Fibroblast of mammary gland (primary cell): ENCODE data around the gene TOP3A.

Experiments
- DNase-seq: peaks from one replicate; pipeline ENCODE4 v3.0.0-alpha.2; 2010; ENCODE audit warnings: low read depth
- H3K4me3 ChIP-seq: 2 replicates; pipeline ENCODE4 v1.5.1; 2011; ENCODE audit warnings: low read depth, mild to moderate bottlenecking, low read length, moderate library complexity; ENCODE audit not compliant: control insufficient read depth
- TF ChIP-seq, protein P1 (sequence below): conservative IDR thresholded peaks from 2 replicates; pipeline ENCODE4 v1.5.1; 2011; ENCODE audit warnings: low read depth, low read length, inconsistent platforms; ENCODE audit not compliant: control insufficient read depth, insufficient read depth

Gene TOP3A

GRCh38 chr17:18324140-18325050 lies 9.6 kb upstream of the TOP3A start:
- DNase-seq, result peak; percentile 11
- no peak overlapping the region for H3K4me3 ChIP-seq
- TF ChIP-seq, protein P1, sequence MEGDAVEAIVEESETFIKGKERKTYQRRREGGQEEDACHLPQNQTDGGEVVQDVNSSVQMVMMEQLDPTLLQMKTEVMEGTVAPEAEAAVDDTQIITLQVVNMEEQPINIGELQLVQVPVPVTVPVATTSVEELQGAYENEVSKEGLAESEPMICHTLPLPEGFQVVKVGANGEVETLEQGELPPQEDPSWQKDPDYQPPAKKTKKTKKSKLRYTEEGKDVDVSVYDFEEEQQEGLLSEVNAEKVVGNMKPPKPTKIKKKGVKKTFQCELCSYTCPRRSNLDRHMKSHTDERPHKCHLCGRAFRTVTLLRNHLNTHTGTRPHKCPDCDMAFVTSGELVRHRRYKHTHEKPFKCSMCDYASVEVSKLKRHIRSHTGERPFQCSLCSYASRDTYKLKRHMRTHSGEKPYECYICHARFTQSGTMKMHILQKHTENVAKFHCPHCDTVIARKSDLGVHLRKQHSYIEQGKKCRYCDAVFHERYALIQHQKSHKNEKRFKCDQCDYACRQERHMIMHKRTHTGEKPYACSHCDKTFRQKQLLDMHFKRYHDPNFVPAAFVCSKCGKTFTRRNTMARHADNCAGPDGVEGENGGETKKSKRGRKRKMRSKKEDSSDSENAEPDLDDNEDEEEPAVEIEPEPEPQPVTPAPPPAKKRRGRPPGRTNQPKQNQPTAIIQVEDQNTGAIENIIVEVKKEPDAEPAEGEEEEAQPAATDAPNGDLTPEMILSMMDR, result no peak

DNA sequence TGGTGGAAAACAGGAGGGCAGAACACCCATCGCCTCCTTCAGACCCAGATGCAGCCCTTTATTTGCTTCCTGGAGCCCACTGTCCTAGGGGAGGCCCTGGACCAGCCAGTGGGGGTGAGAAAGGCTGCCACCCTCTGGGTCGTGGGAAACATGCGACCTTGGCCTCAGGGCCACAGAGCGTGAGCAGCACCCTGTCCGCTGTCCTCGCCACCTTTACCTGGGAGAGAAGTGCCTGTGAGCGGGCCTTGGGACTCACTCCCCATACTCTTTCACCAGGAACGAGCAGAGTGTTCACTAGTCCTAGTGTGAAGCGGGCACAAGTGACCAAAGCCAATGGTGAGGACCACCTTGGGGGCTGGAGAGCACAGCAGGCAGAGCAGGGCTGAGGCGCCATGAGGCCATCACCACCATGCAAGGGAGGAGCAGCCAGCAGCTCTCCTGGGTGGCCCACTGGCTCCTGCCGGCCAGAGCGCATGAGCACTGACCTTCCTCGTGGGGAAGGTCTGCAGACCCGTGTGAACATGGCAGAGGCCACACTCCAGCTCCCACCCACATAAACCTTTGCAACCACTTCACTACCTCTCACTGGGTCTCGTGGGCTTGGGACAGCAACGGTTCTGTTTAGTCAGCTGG lies 8.8 kb upstream of the TOP3A start:
- H3K4me3 ChIP-seq, result no peak overlapping the region
- TF ChIP-seq, protein P1, result no peak
- no peak for DNase-seq

DNA sequence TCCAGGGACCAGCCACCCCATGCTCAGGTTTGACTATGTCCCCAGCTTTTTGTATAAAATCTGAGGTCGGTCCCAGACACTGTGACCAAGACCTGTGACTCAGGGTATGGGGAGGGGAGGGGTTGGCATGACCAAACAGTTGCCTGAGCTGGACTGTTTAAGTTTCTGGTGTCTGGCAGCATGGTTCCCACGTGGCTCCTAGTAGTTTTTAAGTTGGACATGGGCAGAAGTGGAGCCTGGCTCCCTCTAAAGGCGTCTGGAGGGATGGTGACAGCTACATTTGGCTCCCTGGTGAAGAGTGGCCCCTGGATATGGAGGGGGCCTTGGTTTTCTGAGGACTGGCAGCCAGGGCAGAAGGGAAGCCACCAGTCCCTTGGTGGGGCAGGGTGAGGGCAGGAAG lies 8.2 kb upstream of the TOP3A start:
- TF ChIP-seq, protein P1, result peak; percentile 13
- peak; percentile 53 for DNase-seq
- H3K4me3 ChIP-seq, result no peak overlapping the region

GRCh38 chr17:18322522-18322921 lies 7.7 kb upstream of the TOP3A start:
- no peak overlapping the region for H3K4me3 ChIP-seq
- no peak for DNase-seq
- TF ChIP-seq, protein P1, result no peak

- peak; percentile 38 for DNase-seq
- no peak overlapping the region for H3K4me3 ChIP-seq
- TF ChIP-seq, protein P1, result peak; percentile 22
Observed at GRCh38 chr17:18321309-18321708, 6.5 kb upstream of the TOP3A start.

- H3K4me3 ChIP-seq, result no peak overlapping the region
- TF ChIP-seq, protein P1, result no peak
- no peak for DNase-seq
Observed at GRCh38 chr17:18320301-18320700, 5.5 kb upstream of the TOP3A start.
